Loucy (cell line): ENCODE results near the gene PRDX3.
"Not testable (repeated sequence)": the region's sequence is repeated elsewhere in the genome, so short reads cannot be mapped to it uniquely, and the experiment has no call there.

Source experiments
- H2AFZ ChIP-seq: fragments of 200-600 bp; sonication (generic); 2 replicates; pipeline ENCODE4 v1.6.0; 2016; ENCODE audit warnings: antibody characterized with exemption, mild to moderate bottlenecking, low read length, moderate library complexity
- H3F3A ChIP-seq: fragments of 200-600 bp; 2 replicates; pipeline ENCODE4 v1.6.0; 2016; ENCODE audit warnings: antibody characterized with exemption, low read depth, mild to moderate bottlenecking
- H3K27me3 ChIP-seq: fragments of 200-600 bp; sonication (generic); 2 replicates; pipeline ENCODE4 v1.6.1; 2014; ENCODE audit warnings: low read length, mild to moderate bottlenecking; ENCODE audit not compliant: insufficient read depth, poor library complexity, severe bottlenecking
- H3K36me3 ChIP-seq: fragments of 200-600 bp; sonication (generic); 2 replicates; pipeline ENCODE4 v1.6.1; 2016; ENCODE audit warnings: low read length; ENCODE audit not compliant: insufficient read depth
- H3K4me1 ChIP-seq: fragments of 200-600 bp; sonication (generic); 2 replicates; pipeline ENCODE4 v1.5.1; 2014; ENCODE audit warnings: low read length, mild to moderate bottlenecking; ENCODE audit not compliant: insufficient read depth, poor library complexity, severe bottlenecking
- H3K4me2 ChIP-seq: fragments of 200-600 bp; sonication (generic); 2 replicates; pipeline ENCODE4 v1.6.0; 2014; ENCODE audit warnings: antibody characterized with exemption, low read length, low read depth, mild to moderate bottlenecking; ENCODE audit not compliant: poor library complexity, severe bottlenecking
- H3K4me3 ChIP-seq: fragments of 200-600 bp; sonication (generic); 2 replicates; pipeline ENCODE4 v1.5.1; 2014; ENCODE audit warnings: low read length, mild to moderate bottlenecking, mixed read lengths; ENCODE audit not compliant: poor library complexity, severe bottlenecking
- H3K79me2 ChIP-seq: fragments of 200-600 bp; sonication (generic); 2 replicates; pipeline ENCODE4 v1.6.1; 2014; ENCODE audit warnings: low read length; ENCODE audit not compliant: insufficient read depth
- H3K9ac ChIP-seq: fragments of 200-600 bp; sonication (generic); 2 replicates; pipeline ENCODE4 v1.6.0; 2014; ENCODE audit warnings: mild to moderate bottlenecking, low read depth, low read length, moderate library complexity; ENCODE audit not compliant: poor library complexity, severe bottlenecking
- H3K9me2 ChIP-seq: fragments of 200-600 bp; sonication (generic); replicated peaks from 2 replicates; pipeline ENCODE4 v1.6.1; 2016; ENCODE audit warnings: low read depth, low read length, mixed read lengths
- H3K9me3 ChIP-seq: fragments of 200-600 bp; sonication (generic); 2 replicates; pipeline ENCODE4 v1.6.1; 2014; ENCODE audit warnings: mild to moderate bottlenecking, antibody characterized with exemption, low read length, low read depth; ENCODE audit not compliant: insufficient read depth
- H4K20me1 ChIP-seq: fragments of 200-600 bp; sonication (generic); 2 replicates; pipeline ENCODE4 v1.6.0; 2014; ENCODE audit warnings: antibody characterized with exemption, low read length, mild to moderate bottlenecking; ENCODE audit not compliant: insufficient read depth, poor library complexity, severe bottlenecking
- EZH2phosphoT487 ChIP-seq: fragments of 200-600 bp; IDR thresholded peaks from 2 replicates; pipeline ENCODE4 v1.6.1; 2018; ENCODE audit warnings: antibody characterized with exemption, mild to moderate bottlenecking, moderate library complexity, borderline replicate concordance
- TF ChIP-seq, protein P1 (sequence below): fragments of 200-600 bp; sonication (generic); conservative IDR thresholded peaks from 2 replicates; pipeline ENCODE4 v1.5.1; 2014; ENCODE audit warnings: mild to moderate bottlenecking, antibody characterized with exemption, low read length

PRDX3 gene

DNA sequence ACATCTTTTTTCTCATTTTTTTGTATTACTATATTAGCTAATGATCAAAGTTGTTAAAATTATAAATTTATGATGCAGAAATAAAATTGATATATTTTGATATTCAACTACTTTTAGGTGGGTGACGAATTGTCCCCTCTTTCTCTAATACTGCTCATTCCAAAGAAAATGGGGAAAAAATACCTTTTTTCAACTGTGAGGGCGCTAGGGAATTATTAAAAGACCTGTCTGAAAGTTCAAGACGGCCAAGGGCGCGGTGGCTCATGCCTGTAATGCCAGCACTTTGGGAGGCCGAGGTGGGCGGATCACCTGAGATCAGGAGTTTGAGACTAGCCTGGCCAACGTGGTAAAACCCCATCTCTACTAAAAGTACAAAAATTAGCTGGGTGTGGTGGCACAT lies 40.7 kb downstream of the PRDX3 start:
- H3K9ac ChIP-seq, H3K4me2 ChIP-seq, H3K4me1 ChIP-seq, H3K27me3 ChIP-seq, H3K4me3 ChIP-seq, H3K9me2 ChIP-seq, H3K36me3 ChIP-seq, H4K20me1 ChIP-seq, H3K79me2 ChIP-seq, H3K9me3 ChIP-seq, H2AFZ ChIP-seq, H3F3A ChIP-seq: not testable (repeated sequence)
- TF ChIP-seq, protein P1, sequence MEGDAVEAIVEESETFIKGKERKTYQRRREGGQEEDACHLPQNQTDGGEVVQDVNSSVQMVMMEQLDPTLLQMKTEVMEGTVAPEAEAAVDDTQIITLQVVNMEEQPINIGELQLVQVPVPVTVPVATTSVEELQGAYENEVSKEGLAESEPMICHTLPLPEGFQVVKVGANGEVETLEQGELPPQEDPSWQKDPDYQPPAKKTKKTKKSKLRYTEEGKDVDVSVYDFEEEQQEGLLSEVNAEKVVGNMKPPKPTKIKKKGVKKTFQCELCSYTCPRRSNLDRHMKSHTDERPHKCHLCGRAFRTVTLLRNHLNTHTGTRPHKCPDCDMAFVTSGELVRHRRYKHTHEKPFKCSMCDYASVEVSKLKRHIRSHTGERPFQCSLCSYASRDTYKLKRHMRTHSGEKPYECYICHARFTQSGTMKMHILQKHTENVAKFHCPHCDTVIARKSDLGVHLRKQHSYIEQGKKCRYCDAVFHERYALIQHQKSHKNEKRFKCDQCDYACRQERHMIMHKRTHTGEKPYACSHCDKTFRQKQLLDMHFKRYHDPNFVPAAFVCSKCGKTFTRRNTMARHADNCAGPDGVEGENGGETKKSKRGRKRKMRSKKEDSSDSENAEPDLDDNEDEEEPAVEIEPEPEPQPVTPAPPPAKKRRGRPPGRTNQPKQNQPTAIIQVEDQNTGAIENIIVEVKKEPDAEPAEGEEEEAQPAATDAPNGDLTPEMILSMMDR: peak; percentile 28

DNA sequence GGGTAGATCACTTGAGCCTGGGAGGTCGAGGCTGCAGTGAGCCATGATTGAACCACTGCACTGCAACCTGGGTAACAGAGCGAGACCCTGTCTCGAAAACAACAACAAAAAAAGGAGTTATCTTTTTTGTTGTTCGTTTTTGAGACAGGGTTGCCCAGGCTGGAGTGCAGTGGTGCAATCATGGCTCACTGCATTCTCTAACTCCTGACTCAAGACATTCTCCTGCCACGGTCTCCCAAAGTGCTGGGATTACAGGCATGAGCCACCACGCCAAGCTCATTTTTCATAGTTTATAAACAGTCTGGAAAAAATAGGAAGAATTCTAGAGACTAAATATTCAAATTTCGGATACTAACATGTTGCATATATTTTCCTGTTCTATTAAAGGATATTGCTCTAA lies 42.5 kb downstream of the PRDX3 start:
- no peak overlapping the region for H3K9ac ChIP-seq
- no peaks in the 10 kb centered on the region; the same call in 1 of the 2 replicates for H3F3A ChIP-seq
- H3K27me3 ChIP-seq: no peaks in the 10 kb centered on the region
- TF ChIP-seq, protein P1: no peak
- TF ChIP-seq EZH2phosphoT487: no peak
- H3K4me2 ChIP-seq: no peak overlapping the region
- peaks cover 10% of the 10 kb centered on the region; the same call in 1 of the 2 replicates for H3K36me3 ChIP-seq
- no peaks in the 10 kb centered on the region for H3K79me2 ChIP-seq
- H3K9me2 ChIP-seq: no peaks in the 10 kb centered on the region
- H4K20me1 ChIP-seq: no peaks in the 10 kb centered on the region
- no peak overlapping the region for H3K4me3 ChIP-seq
- no peaks in the 10 kb centered on the region for H3K9me3 ChIP-seq
- peaks cover 21% of the 10 kb centered on the region for H3K4me1 ChIP-seq
- H2AFZ ChIP-seq: no peak overlapping the region

GRCh38 chr10:119135513-119135881 lies 43.1 kb downstream of the PRDX3 start:
- Histone ChIP-seq H4K20me1 (no peaks in the 10 kb centered on the region), H3K36me3 (peaks cover 10% of the 10 kb centered on the region; the same call in 1 of the 2 replicates), H3K4me3 (no peak overlapping the region), H3K9ac (no peak overlapping the region), H3K27me3 (no peaks in the 10 kb centered on the region), H2AFZ (no peak overlapping the region), H3K9me2 (no peaks in the 10 kb centered on the region), H3K4me2 (no peak overlapping the region), H3K79me2 (no peaks in the 10 kb centered on the region), H3K4me1 (peaks cover 27% of the 10 kb centered on the region), H3F3A (no peaks in the 10 kb centered on the region; the same call in 1 of the 2 replicates), H3K9me3 (no peaks in the 10 kb centered on the region)
- TF ChIP-seq, protein P1: no peak
- TF ChIP-seq EZH2phosphoT487: no peak
